NCI-H1417 treated with DMSO at 0.1 percent for 48 hours (cell line): ENCODE measurements around the gene SNRPF.

ENCODE experiments used
- DNase-seq: peaks from one replicate; lab custom pipeline; 2025; lab: John Stamatoyannopoulos, UW

The SNRPF gene

GRCh38 chr12:95859947-95860850 lies 1.4 kb downstream of the SNRPF start:
- DNase-seq: no peak

GRCh38 chr12:95862038-95862437 lies 3.3 kb downstream of the SNRPF start:
- DNase-seq: no peak

GRCh38 chr12:95863337-95863736 lies 4.6 kb downstream of the SNRPF start:
- DNase-seq: no peak

GRCh38 chr12:95870897-95871296 lies 12.1 kb downstream of the SNRPF start:
- DNase-seq: no peak

- DNase-seq: no peak
These were observed 15.7 kb downstream of the SNRPF start for GRCh38 chr12:95874452-95874851.

- DNase-seq: no peak
These were observed 18.9 kb downstream of the SNRPF start for GRCh38 chr12:95877622-95878021.

GRCh38 chr12:95880895-95881294 lies 22.1 kb downstream of the SNRPF start:
- no peak for DNase-seq

GRCh38 chr12:95881331-95881955 lies 22.7 kb downstream of the SNRPF start:
- DNase-seq: no peak

GRCh38 chr12:95882080-95882479 lies 23.3 kb downstream of the SNRPF start:
- DNase-seq: no peak

- no peak for DNase-seq
These were observed 24.1 kb downstream of the SNRPF start for GRCh38 chr12:95882873-95883272.

- no peak for DNase-seq
These were observed 26.2 kb downstream of the SNRPF start for GRCh38 chr12:95884998-95885397.

- no peak for DNase-seq
These were observed 28.6 kb downstream of the SNRPF start for GRCh38 chr12:95887311-95887710.

- DNase-seq: no peak
These were observed 32.2 kb downstream of the SNRPF start for GRCh38 chr12:95890958-95891357.

GRCh38 chr12:95896846-95897245 lies 38.1 kb downstream of the SNRPF start:
- DNase-seq: no peak

GRCh38 chr12:95898081-95898480 lies 39.3 kb downstream of the SNRPF start:
- DNase-seq: no peak

GRCh38 chr12:95908573-95908972 lies 49.8 kb downstream of the SNRPF start:
- DNase-seq: no peak

- no peak for DNase-seq
These were observed 51.1 kb downstream of the SNRPF start for GRCh38 chr12:95909871-95910270.
